ENCODE measurements around the gene PBOV1.

PBOV1 gene

GRCh38 chr6:138205437-138206094 lies 12.7 kb downstream of the PBOV1 start:
- no peak for DNase-seq (ENCODE audit: low read depth in 3 of 3)

DNA sequence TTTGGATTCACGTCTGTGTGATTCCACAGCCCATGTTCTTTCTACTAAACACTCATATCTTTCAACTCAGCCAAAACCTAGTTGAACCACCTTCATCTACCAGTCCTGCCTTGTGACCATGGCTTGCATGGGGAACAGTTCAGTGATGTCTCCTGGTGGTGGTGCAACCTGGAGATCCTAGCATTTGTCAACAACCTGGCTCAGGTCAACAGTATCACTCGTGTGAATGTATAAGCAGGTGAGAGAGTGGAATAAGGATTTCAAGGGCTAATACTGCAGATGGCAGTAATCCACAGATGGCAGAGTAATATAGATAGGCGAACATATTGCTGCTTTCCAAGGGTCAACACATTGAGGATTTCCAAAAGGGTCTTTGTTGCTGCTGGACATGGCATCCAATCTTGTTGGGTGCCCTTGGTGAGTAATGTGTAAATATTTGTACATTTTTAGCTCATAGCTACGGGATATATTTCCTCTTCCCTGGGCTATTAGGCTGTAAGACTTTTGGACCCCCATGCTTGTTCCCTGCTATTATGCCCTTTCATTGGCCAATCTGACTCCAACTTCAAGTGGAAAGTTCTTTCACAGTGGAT lies 13.4 kb downstream of the PBOV1 start:
- DNase-seq (ENCODE audit: low read depth in 3 of 3) = no peak

DNA sequence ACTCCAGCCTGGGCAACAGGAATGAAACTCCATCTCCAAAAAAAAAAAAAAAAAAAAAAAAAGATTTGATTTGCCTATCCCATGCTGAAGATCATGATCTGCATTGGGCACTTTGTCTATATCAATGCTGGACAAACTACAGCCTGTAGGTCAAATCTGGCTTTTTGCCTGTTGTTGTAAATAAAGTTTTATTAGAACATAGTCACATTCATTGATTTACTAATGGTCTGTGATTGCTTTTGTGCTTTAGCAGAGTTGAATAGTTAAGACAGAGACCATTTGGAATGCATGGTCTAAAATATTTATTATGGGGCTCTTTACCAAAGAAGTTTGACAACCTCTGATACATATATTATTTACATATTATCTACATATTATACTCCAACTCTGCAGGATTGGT lies 14.0 kb downstream of the PBOV1 start:
- no peak for DNase-seq (ENCODE audit: low read depth in 3 of 3)

DNA sequence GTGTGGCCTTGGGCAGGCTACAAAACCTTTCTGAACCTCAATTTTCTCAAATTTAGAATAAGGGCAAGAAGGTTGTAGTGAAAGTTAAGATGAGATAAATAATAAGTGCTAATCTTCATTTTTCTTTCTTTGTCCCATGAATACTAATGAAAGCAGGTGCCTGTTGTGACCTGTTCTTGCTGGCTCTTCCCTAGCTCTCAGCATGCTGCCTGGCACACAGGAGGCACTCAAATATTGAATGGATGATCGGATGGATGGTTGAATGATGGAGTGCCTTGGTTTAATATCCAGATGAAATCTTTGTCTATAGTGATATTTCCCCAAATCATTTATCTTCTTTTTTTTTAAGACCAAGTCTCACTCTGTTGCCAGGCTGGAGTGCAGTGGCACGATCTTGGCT lies 15.0 kb downstream of the PBOV1 start:
- no peak for DNase-seq (ENCODE audit: low read depth in 3 of 3)

- no peak for DNase-seq (ENCODE audit: low read depth in 3 of 3)
These were observed 16.5 kb downstream of the PBOV1 start for GRCh38 chr6:138201836-138202235.

GRCh38 chr6:138198430-138199091 lies 19.7 kb downstream of the PBOV1 start:
- DNase-seq (ENCODE audit: low read depth in 3 of 3) = no peak

DNA sequence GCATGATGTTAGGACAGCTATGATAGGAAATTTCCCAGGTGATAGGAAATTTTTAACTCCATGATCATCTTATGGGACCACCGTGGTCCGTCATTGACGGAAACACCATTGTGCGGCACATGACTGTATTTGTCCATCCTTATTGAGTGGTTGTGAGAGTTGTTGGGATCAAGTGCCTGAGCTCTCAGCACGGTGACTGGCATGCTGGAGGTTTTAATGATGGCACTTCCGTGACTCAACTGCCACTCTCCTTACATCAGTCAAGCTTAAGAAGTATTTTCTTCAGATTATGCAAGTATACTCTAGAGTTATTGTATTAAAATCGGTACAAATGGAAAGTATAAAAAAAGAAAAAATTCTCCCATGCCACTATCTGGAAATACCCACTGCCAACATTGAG lies 20.7 kb downstream of the PBOV1 start:
- DNase-seq (ENCODE audit: low read depth in 3 of 3) = no peak

- DNase-seq (ENCODE audit: low read depth in 3 of 3) = no peak
These were observed 22.1 kb downstream of the PBOV1 start for GRCh38 chr6:138196122-138196738.

- no peak for DNase-seq (ENCODE audit: low read depth in 3 of 3)
These were observed 24.0 kb downstream of the PBOV1 start for GRCh38 chr6:138194287-138194686.

- no peak for DNase-seq (ENCODE audit: low read depth in 3 of 3)
These were observed 29.9 kb downstream of the PBOV1 start for GRCh38 chr6:138188278-138188941.

- no peak for DNase-seq (ENCODE audit: low read depth in 3 of 3)
These were observed 31.1 kb downstream of the PBOV1 start for GRCh38 chr6:138187156-138187555.

DNA sequence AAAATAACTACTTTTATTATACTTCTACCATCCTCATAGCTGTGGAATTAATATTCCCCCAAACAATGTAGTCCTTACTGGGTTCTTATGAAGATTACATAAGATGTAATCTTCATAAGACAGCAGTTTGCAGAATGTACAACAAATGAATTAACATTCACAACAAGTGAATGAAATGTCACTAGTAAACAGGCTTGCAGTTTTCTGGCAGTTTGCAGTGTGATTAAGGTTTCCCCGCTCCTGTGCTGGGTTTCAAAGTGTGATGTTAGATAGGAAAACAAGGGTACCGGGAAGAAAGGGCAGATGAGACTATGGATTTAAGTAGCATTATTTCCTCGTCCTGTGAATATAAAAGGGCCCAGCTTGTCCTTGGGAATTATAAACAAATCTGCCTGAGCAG lies 34.1 kb downstream of the PBOV1 start:
- no peak for DNase-seq (ENCODE audit: low read depth in 3 of 3)

DNA sequence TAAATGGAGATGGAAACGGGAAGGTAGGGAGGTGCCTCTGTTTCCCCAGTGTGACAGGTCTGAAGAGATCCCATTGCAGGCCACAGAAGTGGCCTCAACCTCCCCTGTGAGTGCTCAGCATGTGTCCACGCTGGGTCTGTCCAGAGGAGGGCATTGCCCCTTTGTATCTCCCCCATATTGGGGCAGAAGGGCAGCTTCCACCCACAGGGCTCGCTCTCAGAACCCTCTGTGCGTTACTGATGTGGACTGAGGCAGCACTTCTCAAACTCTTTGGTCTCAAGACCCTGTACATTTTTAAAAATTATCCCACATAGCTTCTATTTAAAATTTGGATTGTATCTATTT lies 34.5 kb downstream of the PBOV1 start:
- DNase-seq (ENCODE audit: low read depth in 3 of 3) = no peak

DNA sequence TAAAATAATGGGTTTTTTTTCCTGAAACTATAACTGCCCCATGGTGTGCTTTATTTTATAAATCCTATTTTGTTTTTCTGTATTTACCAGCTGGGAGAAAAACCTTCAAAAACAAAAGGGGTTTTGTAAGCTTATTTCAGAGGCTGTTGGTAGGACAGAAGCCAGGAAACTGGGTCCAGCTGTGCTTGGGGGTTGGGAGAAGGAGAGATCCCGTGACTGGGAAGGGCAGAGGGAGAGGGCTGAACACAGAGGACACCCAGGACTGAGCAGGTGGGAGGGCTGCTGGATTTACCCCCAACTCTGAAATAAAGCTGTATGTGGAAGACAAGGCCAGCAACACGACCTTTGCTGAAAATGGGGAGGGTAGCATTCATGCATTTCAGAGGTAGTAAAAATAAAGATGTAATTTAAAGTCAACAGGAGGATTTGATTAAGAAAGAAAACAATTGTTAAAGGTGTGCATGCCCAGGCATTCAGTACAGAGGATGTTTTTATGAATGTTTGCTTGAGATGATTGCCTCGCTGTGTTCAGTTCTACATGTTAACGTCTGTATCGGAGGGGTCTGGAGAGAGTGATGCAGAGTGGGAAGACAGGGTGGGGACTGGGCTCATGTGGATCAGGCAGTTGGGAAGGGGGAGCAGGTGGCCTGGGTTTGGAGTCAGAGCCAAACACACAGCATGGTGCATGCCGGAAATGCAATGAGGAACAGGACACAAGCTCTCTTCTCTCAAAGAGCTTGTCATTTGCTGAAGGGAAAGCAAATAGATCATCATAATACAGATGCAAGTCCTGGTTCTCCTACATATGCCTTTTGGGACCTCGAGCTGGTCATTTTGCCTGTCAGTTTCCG lies 35.1 kb downstream of the PBOV1 start:
- no peak for DNase-seq (ENCODE audit: low read depth in 3 of 3)

DNA sequence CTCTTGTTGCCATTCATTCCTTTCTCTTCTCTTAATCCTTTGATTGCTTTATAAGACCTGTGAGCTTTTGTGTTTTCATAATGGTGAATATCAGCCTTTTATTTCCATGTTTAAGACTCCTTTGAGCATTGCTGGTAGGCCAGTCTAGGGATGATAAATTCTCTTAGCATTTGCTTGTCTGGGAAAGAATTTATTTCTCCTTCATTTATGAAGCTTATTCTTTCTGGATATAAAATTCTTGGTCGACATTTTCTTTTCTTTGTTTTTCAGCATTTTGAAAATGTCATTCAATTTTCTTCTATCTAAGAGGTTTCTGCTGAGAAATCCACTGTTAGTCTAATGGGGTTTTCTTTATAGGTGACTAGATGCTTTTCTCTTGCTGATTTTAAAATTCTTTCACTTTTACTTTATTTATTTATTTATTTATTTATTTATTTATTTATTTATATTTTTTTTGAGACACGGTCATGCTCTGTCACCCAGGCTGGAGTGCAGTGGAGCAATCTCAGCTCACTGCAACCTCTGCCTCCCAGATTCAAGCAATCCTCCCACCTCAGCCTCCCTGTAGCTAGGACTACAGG lies 41.5 kb downstream of the PBOV1 start:
- DNase-seq (ENCODE audit: low read depth in 3 of 3) = no peak

- no peak for DNase-seq (ENCODE audit: low read depth in 3 of 3)
These were observed 42.7 kb downstream of the PBOV1 start for GRCh38 chr6:138175596-138175995.

Measured in stimulated activated CD4-positive, alpha-beta T cell treated with anti-CD3 and anti-CD28 coated beads, TNF-alpha, amount 100 ng/mL, for 4 hours (primary cell).